HepG2 (cell line): Measurements from ENCODE around the gene CYB561. TPM values are rescaled to one million over a fixed set of nuclear protein-coding genes. Genes with fewer than 3 reads are reported as not detected.

Experiments
- ATAC-seq: fragments of 200-7000 bp; cut with Tn5 transposase; 3 replicates; pipeline ENCODE4 v1.9.1; 2020; ENCODE audit warnings: mild to moderate bottlenecking, moderate library complexity
- BruUV-seq: library from RNA; stranded (reverse); fragments of 400-500 nt; replicated peaks from 2 replicates; lab custom pipeline; 2021; lab: Mats Ljungman, UMichigan
- CTCF ChIA-PET: fragments of 300-600 bp; formaldehyde crosslinking; extraction: SDS; loops from one replicate; lab custom pipeline; 2021; ENCODE audit warnings: low total read pairs, inconsistent platforms, low intra/inter-chr PET ratio; lab: Yijun Ruan, JAX
- POLR2A ChIA-PET: fragments of 350-600 bp; sonication (Branson Sonifier 250); formaldehyde crosslinking; loops from one replicate; lab custom pipeline; 2020; ENCODE audit warnings: antibody characterized with exemption, inconsistent platforms; lab: Yijun Ruan, JAX
- DNase-seq: peaks from one replicate; pipeline ENCODE4 v3.0.0-alpha.2; 2015; ENCODE audit warnings: low spot score
- FAIRE-seq: peaks from 3 replicates; lab custom pipeline; 2011; peaks lifted over from hg19 to GRCh38; lab: Jason Lieb, UNC
- H2AFZ ChIP-seq: one replicate; pipeline ENCODE4 v1.6.1; 2011; ENCODE audit warnings: low read length, inconsistent platforms
- H3K27ac ChIP-seq: fragments of 300-600 bp; 3 replicates; pipeline ENCODE4 v1.8.0; 2011; ENCODE audit warnings: mixed run types, mild to moderate bottlenecking, mixed read lengths, low read length, inconsistent platforms; ENCODE audit not compliant: insufficient read depth; ENCODE audit errors: extremely low read length
- H3K27me3 ChIP-seq, 2 experiments: fragments of 200-600 bp in 1 of 2; 2 replicates in 1 of 2; 3 replicates in 1 of 2; pipeline versions ENCODE4 v1.6.0 to v1.8.0; 2011; ENCODE audit warnings: low read length in 2 of 2, mild to moderate bottlenecking in 2 of 2, moderate library complexity in 2 of 2, inconsistent platforms in 1 of 2; ENCODE audit not compliant: insufficient read depth in 2 of 2, control insufficient read depth in 1 of 2
- H3K36me3 ChIP-seq, 2 experiments: fragments of 200-600 bp in 1 of 2; replicated peaks in 1 of 2; 2 replicates in 1 of 2; 3 replicates in 1 of 2; pipeline versions ENCODE4 v1.5.1 to v1.8.0; 2011; ENCODE audit warnings: low read length in 2 of 2, inconsistent platforms in 1 of 2; ENCODE audit not compliant: insufficient read depth in 2 of 2, control insufficient read depth in 1 of 2
- H3K4me1 ChIP-seq: 2 replicates; pipeline ENCODE4 v1.5.1; 2012; ENCODE audit warnings: low read length, inconsistent platforms; ENCODE audit not compliant: insufficient read depth
- H3K4me2 ChIP-seq: 2 replicates; pipeline ENCODE4 v1.6.0; 2011; ENCODE audit warnings: low read depth, low read length, inconsistent platforms
- H3K4me3 ChIP-seq, 3 experiments: fragments of 200-600 bp in 1 of 3; sonication (generic), shearing (Covaris generic) in 1 of 3; replicated peaks in 1 of 3; 2 replicates each; pipeline ENCODE4 v1.5.1; 2011 to 2016; ENCODE audit warnings: low read length in 3 of 3, inconsistent platforms in 2 of 3, low read depth in 2 of 3, mild to moderate bottlenecking in 2 of 3, control low read depth in 1 of 3, mixed read lengths in 1 of 3; ENCODE audit not compliant: insufficient read depth in 1 of 3
- H3K79me2 ChIP-seq: one replicate; pipeline ENCODE4 v1.6.1; 2011; ENCODE audit warnings: low read length, inconsistent platforms; ENCODE audit not compliant: insufficient read depth
- H3K9ac ChIP-seq: 2 replicates; pipeline ENCODE4 v1.6.0; 2011; ENCODE audit warnings: mild to moderate bottlenecking, low read depth, low read length, inconsistent platforms; ENCODE audit not compliant: insufficient read depth
- H3K9me3 ChIP-seq: 2 replicates; pipeline ENCODE4 v1.5.1; 2012; ENCODE audit warnings: mild to moderate bottlenecking, low read length
- H4K20me1 ChIP-seq: 2 replicates; pipeline ENCODE4 v1.6.0; 2011; ENCODE audit warnings: inconsistent platforms, mild to moderate bottlenecking, low read length, moderate library complexity; ENCODE audit not compliant: insufficient read depth
- MAF1 ChIP-seq: sonication (generic); formaldehyde crosslinking; IDR thresholded peaks from 2 replicates; pipeline ENCODE4 v1.5.0; 2020; ENCODE audit warnings: missing genetic modification reagents, borderline replicate concordance
- ZZZ3 ChIP-seq: sonication (generic); formaldehyde crosslinking; IDR thresholded peaks from 2 replicates; pipeline ENCODE4 v1.4.0; 2020; ENCODE audit warnings: missing genetic modification reagents, mild to moderate bottlenecking, borderline replicate concordance
- WGBS: methylation state at CpG from one replicate; pipeline ENCODE4 v1.1.6; 2017; ENCODE audit warnings: low lambda C conversion rate; 5-methylcytosine and 5-hydroxymethylcytosine counted together
- in situ Hi-C: cut with HindIII; loops from 2 replicates; pipeline ENCODE4 v1.10.0; 2017; ENCODE audit warnings: low pct_unique_long_range_greater_than_20kb; ENCODE audit not compliant: extremely low pct_ligation_motif_present
- intact Hi-C: fragments of 100-400 bp; cut with micrococcal nuclease; formaldehyde crosslinking; loops from one replicate; pipeline ENCODE4 v1.10.0; 2022; ENCODE audit not compliant: unreplicated experiment
- polyA plus RNA-seq, 8 experiments: library from polyadenylated mRNA; depleted of rRNA in 3 of 8; stranded (reverse) in 7 of 8; unstranded in 1 of 8; fragments of >200 nt; fragmentation: Illumina TruSeq in 4 of 8; extraction: Trizol in 4 of 8; gene quantifications; 2 replicates each; pipeline versions ENCODE4 v1.2.1 to v1.2.3, GENCODE V29; 2011 to 2016; ENCODE audit warnings: low read depth in 4 of 8, missing spikeins in 1 of 8, mixed read lengths in 1 of 8; ENCODE audit not compliant: insufficient read depth in 1 of 8
- total RNA-seq, 5 experiments: library from RNA; depleted of rRNA; stranded (reverse); fragments of >200 nt; fragmentation: Illumina TruSeq; extraction: Trizol; gene quantifications; 2 replicates each; pipeline ENCODE4 v1.2.3, GENCODE V29; 2016; ENCODE audit warnings: low read depth in 1 of 5
- TF ChIP-seq, protein P1 (sequence below): sonication (generic); formaldehyde crosslinking; IDR thresholded peaks from 2 replicates; pipeline ENCODE4 v1.5.1; 2020; ENCODE audit warnings: mild to moderate bottlenecking, missing genetic modification reagents, moderate library complexity
- TF ChIP-seq, protein P2 (sequence below): sonication (generic); formaldehyde crosslinking; IDR thresholded peaks from 2 replicates; pipeline ENCODE4 v1.5.1; 2020; ENCODE audit warnings: mild to moderate bottlenecking, missing genetic modification reagents
- TF ChIP-seq, protein P3 (sequence below): IDR thresholded peaks from 2 replicates; pipeline ENCODE4 v1.6.1; 2016; ENCODE audit warnings: control low read depth

CYB561 gene
- total and polyA plus RNA-seq, 2 of the 13 experiments (the other 11 are each of a cell fraction or from before 2014, with no cell fraction given), result 1.5 to 6.7 TPM

DNA sequence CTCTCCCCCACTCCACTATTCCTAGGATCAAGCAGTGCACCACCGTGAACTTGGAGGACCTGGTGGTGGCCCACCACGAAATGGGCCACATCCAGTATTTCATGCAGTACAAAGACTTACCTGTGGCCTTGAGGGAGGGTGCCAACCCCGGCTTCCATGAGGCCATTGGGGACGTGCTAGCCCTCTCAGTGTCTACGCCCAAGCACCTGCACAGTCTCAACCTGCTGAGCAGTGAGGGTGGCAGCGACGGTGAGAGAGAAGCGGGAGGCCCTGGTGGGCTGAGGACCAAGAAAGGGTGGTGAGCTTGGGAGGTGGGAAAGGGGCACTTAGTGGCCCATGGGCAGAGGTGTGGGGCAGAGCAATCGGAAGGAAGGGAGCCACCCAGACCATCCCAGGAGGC is 47.3 kb upstream of the CYB561 start:
- peaks cover 17% of the 10 kb centered on the region for H3K4me1 ChIP-seq
- H3K27me3 ChIP-seq, result peaks cover 14 to 77% of the 10 kb centered on the region in 2 experiments; a peak in 4 of 5 replicates
- H3K9ac ChIP-seq, result no peak overlapping the region
- no peak overlapping the region for H2AFZ ChIP-seq
- ATAC-seq (no peak), DNase-seq (no peak), FAIRE-seq (no peak)
- in situ Hi-C loops, result no loop called here
- 62% methylated on average over 9 of the region's 9 CpGs for WGBS
- H3K27ac ChIP-seq, result no peak overlapping the region
- H3K36me3 ChIP-seq, result no peaks in the 10 kb centered on the region
- no peak overlapping the region for H3K4me2 ChIP-seq
- H3K79me2 ChIP-seq, result no peaks in the 10 kb centered on the region
- BruUV-seq, result no TSS peak
- ChIA-PET POLR2A (no interaction called here), CTCF (no interaction called here)
- H4K20me1 ChIP-seq, result no peaks in the 10 kb centered on the region
- no peak for TF ChIP-seq ZZZ3
- TF ChIP-seq, protein P1, sequence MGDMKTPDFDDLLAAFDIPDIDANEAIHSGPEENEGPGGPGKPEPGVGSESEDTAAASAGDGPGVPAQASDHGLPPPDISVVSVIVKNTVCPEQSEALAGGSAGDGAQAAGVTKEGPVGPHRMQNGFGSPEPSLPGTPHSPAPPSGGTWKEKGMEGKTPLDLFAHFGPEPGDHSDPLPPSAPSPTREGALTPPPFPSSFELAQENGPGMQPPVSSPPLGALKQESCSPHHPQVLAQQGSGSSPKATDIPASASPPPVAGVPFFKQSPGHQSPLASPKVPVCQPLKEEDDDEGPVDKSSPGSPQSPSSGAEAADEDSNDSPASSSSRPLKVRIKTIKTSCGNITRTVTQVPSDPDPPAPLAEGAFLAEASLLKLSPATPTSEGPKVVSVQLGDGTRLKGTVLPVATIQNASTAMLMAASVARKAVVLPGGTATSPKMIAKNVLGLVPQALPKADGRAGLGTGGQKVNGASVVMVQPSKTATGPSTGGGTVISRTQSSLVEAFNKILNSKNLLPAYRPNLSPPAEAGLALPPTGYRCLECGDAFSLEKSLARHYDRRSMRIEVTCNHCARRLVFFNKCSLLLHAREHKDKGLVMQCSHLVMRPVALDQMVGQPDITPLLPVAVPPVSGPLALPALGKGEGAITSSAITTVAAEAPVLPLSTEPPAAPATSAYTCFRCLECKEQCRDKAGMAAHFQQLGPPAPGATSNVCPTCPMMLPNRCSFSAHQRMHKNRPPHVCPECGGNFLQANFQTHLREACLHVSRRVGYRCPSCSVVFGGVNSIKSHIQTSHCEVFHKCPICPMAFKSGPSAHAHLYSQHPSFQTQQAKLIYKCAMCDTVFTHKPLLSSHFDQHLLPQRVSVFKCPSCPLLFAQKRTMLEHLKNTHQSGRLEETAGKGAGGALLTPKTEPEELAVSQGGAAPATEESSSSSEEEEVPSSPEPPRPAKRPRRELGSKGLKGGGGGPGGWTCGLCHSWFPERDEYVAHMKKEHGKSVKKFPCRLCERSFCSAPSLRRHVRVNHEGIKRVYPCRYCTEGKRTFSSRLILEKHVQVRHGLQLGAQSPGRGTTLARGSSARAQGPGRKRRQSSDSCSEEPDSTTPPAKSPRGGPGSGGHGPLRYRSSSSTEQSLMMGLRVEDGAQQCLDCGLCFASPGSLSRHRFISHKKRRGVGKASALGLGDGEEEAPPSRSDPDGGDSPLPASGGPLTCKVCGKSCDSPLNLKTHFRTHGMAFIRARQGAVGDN (CRISPR knock-in tag), result peak; percentile 18
- TF ChIP-seq, protein P2, sequence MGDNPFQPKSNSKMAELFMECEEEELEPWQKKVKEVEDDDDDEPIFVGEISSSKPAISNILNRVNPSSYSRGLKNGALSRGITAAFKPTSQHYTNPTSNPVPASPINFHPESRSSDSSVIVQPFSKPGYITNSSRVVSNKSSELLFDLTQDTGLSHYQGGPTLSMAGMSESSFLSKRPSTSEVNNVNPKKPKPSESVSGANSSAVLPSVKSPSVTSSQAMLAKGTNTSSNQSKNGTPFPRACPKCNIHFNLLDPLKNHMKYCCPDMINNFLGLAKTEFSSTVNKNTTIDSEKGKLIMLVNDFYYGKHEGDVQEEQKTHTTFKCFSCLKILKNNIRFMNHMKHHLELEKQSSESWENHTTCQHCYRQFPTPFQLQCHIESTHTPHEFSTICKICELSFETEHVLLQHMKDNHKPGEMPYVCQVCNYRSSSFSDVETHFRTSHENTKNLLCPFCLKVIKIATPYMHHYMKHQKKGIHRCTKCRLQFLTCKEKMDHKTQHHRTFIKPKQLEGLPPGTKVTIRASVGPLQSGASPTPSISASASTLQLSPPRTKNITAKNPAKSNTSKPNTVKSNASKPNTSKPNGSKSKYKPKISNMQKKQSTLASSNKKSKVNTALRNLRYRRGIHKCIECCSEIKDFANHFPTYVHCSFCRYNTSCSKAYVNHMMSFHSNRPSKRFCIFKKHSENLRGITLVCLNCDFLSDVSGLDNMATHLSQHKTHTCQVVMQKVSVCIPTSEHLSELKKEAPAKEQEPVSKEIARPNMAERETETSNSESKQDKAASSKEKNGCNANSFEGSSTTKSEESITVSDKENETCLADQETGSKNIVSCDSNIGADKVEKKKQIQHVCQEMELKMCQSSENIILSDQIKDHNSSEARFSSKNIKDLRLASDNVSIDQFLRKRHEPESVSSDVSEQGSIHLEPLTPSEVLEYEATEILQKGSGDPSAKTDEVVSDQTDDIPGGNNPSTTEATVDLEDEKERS (CRISPR knock-in tag), result no peak
- TF ChIP-seq, protein P3, sequence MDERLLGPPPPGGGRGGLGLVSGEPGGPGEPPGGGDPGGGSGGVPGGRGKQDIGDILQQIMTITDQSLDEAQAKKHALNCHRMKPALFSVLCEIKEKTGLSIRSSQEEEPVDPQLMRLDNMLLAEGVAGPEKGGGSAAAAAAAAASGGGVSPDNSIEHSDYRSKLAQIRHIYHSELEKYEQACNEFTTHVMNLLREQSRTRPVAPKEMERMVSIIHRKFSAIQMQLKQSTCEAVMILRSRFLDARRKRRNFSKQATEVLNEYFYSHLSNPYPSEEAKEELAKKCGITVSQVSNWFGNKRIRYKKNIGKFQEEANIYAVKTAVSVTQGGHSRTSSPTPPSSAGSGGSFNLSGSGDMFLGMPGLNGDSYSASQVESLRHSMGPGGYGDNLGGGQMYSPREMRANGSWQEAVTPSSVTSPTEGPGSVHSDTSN (CRISPR knock-in tag), result no peak
- TF ChIP-seq MAF1 (CRISPR knock-in tag), result no peak
- H3K4me3 ChIP-seq, result no peak overlapping the region
- no peaks in the 10 kb centered on the region for H3K9me3 ChIP-seq
- intact Hi-C loops, result no loop called here
